ENCODE data around the gene APRT.

Gene APRT

GRCh38 chr16:88821168-88821850 is 9.6 kb upstream of the APRT start:
- DNase-seq: no peak

- DNase-seq: no peak
These were observed 8.8 kb upstream of the APRT start for GRCh38 chr16:88820385-88821025.

GRCh38 chr16:88819126-88819525 is 7.4 kb upstream of the APRT start:
- DNase-seq: no peak

GRCh38 chr16:88818575-88818874 is 6.8 kb upstream of the APRT start:
- DNase-seq: no peak

- no peak for DNase-seq
These were observed 6.3 kb upstream of the APRT start for GRCh38 chr16:88817785-88818574.

- DNase-seq: no peak
These were observed 5.2 kb upstream of the APRT start for GRCh38 chr16:88816736-88817535.

- DNase-seq: peak; percentile 60
These were observed 4.3 kb upstream of the APRT start for GRCh38 chr16:88815901-88816589.

GRCh38 chr16:88815227-88815626 is 3.5 kb upstream of the APRT start:
- no peak for DNase-seq

- DNase-seq: no peak
These were observed 2.4 kb upstream of the APRT start for GRCh38 chr16:88814144-88814502.

GRCh38 chr16:88813269-88814143 is 1.8 kb upstream of the APRT start:
- no peak for DNase-seq

GRCh38 chr16:88812513-88813268 is 963 bp upstream of the APRT start:
- DNase-seq: no peak

- peak; percentile 64 for DNase-seq
These were observed 588 bp downstream of the APRT start for GRCh38 chr16:88810912-88811768.

- DNase-seq: peak; percentile 44
These were observed 1.4 kb downstream of the APRT start for GRCh38 chr16:88810166-88810911.

GRCh38 chr16:88809676-88810165 is 2.0 kb downstream of the APRT start:
- DNase-seq: no peak

GRCh38 chr16:88809068-88809675 is 2.6 kb downstream of the APRT start:
- no peak for DNase-seq

- DNase-seq: peak; percentile 16
These were observed 3.9 kb downstream of the APRT start for GRCh38 chr16:88807626-88808453.

GRCh38 chr16:88807142-88807625 is 4.5 kb downstream of the APRT start:
- DNase-seq: peak; percentile 19

All from stimulated activated CD4-positive, alpha-beta T cell treated with anti-CD3 and anti-CD28 coated beads, Interleukin-12 subunit alpha, Interleukin-12 subunit beta, amount 100 ng/mL, for 4 hours (primary cell).